GM18868 (cell line): ENCODE data around the gene DPP10.
"Not testable (repeated sequence)": the region's sequence is repeated elsewhere in the genome, so short reads cannot be mapped to it uniquely, and the experiment has no call there.

Experiments
- ATAC-seq: cut with Tn5 transposase; IDR thresholded peaks from one replicate; pipeline ENCODE4 v1.9.1; 2021; ENCODE audit warnings: mild to moderate bottlenecking, moderate library complexity; ENCODE audit not compliant: unreplicated experiment

The DPP10 gene

DNA sequence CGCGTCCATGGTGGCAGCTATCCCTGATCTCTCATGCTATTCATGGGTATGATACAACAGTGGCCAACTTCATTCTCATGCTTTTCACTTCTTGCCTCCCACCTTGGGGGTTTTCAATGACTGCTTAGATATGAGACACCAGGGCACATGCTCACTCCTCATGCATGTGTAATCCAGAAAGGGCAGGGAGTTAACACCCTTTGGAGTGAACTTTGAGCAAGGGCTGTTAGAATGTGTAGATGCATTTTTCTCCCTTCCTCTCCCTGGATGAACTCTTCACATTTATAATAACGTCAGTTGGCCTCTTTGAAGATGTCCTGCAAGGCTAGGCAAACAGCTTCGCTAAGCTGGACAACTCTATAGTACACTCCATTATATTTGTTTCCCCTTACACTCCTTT, 56.7 kb downstream of the DPP10 start:
- no peak for ATAC-seq

DNA sequence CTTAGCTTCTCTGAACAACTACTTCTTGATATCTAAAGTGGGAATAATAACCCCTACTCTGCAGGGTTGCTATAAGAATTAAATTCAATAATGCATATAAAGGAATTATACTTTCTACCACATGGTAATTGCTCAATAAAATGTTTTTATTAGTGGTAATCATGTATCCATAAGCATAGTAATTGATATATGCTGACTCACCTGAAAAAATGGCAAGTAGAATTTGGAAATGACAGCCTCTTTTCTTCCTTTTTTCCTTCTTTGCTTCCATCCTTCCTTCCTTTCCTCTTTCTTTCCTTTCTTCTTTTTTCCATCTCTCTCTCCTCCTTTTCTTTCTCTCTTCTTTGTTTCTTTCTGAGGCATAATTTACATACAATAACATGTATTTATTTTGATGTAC, 65.3 kb downstream of the DPP10 start:
- ATAC-seq, result no peak

GRCh38 chr2:114515882-114516281, 73.4 kb downstream of the DPP10 start:
- no peak for ATAC-seq

GRCh38 chr2:114517580-114517979, 75.1 kb downstream of the DPP10 start:
- ATAC-seq, result no peak

DNA sequence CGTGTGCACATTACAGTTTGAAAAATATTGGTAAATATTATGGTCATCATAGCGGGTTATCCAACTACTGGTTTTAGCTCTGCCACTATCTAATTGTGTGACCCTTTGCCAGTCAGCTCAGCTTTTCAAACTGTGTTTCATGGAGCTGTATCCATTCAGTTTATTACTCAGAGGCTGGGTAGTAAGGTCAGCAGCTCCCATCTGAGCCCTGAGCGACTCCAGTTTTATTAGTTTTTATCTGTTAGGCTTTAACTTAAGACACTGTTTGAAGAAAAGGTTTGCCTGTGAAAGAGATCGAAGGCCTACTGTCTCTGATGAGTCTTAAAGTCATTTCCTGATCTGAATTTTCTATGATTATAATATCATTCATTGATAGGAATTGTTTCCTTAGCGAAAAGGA, 76.3 kb downstream of the DPP10 start:
- ATAC-seq, result no peak

DNA sequence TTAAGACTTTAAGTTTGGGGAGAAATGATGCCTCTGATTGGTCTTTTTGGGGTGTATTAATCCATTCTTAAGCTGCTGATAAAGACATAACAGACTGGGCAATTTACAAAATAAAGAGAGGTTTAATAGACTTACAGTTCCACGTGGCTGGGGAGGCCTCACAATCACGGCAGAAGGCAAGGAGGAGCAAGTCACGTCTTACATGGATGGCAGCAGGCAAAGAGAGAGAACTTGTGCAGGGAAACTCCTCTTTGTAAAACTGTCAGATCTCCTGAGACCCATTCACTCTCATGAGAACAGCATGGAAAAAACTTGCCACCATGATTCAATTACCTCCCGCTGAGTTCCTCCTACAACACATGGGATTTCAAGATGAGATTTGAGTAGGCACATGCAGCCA, 80.2 kb downstream of the DPP10 start:
- ATAC-seq, result not testable (repeated sequence)

DNA sequence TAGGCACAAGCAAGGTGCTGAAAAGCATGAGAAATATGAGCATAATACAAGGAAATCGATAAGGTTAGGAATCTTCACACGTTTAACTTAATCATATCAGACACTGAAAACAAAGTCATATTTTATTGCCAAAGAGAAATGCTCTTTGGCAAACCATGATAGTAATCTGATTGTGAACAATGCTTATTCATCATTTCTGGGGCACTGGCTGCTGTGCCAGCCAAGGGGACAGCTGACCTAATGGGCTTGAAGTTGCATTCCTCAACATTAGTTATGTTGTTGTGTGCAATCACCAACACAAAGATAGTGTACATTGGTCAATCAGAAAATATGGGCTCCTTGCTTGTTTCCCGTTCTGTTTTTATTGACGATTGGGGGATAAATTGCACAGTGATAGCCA, 83.5 kb downstream of the DPP10 start:
- ATAC-seq, result no peak

- ATAC-seq, result no peak
Measured at GRCh38 chr2:114526841-114527240, 84.4 kb downstream of the DPP10 start.

GRCh38 chr2:114527330-114527983, 85.0 kb downstream of the DPP10 start:
- no peak for ATAC-seq

DNA sequence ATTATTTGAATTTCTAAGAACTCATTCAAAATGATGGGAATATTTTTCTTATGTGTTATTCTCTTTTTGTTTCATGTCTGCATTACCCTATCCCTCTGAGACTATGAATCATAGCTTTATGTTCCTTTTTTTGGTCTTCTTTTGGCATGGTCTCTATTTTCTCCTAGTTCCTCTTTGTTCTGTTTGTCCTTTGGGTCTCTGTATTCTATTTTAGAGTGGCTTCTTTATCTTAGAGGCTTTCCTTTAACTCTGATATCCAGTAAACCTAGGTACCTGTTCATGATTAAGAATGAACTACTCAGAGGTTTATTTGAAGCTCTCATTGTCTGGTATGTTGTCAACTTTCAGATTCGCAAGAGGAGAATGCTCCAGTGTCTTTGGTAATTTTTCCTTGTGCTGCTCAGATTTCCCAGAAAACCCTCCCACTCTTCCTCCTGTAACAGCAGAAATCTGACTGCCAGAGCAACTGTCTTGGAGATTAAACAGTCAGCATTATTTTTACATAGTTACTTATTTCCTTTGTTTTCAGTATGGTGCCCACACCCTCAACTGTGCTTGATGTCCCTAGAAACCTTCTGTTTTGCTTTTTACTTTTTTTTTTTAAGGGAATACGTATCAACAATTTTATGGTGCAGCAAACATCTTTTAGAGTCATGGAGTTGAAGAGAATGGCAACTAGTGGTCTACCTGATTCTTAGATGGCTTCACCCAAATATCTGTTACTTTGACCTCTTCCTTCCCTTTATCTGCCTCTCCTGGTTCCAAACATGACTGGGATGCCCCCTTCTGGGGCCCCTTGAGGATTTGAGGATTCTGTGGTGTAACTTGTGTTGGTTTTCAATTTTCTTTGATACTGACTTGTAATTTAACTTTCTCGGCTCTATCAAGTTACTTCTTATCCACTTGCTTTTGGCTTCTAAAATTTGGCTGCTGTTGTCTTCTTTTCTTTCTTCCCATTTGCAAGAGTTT, 92.0 kb downstream of the DPP10 start:
- no peak for ATAC-seq

GRCh38 chr2:114537777-114538176, 95.3 kb downstream of the DPP10 start:
- no peak for ATAC-seq

- ATAC-seq, result no peak
Measured at GRCh38 chr2:114542695-114543094, 100.3 kb downstream of the DPP10 start.

DNA sequence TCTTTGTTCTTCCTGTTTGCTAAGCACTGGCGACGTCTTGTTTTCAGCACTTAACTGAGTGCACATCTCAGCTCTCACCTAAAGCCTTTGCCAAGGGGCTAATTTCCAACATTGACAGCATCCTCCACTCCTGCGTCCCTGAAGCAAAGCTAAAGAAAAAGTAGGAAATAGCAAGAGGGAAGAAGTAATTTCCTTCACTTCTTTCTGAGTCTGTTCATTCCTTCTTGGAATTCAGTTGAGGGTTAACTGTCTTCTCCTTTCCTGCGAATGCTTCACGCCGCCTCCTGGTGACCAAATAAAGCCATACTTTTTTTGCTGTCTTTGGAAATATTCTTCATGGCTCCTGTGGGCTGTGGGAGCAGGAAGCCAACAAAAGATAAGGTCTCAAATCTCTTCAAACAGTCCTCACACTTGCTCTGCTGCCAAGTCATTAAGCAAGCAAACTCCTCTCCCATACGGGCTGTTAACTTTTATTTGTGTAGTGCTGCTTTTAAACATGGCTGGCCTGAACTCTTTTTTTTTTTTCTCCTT, 100.9 kb downstream of the DPP10 start:
- no peak for ATAC-seq

GRCh38 chr2:114545052-114545451, 102.6 kb downstream of the DPP10 start:
- no peak for ATAC-seq

- ATAC-seq, result no peak
Measured at GRCh38 chr2:114546531-114546930, 104.1 kb downstream of the DPP10 start.

GRCh38 chr2:114548151-114548550, 105.7 kb downstream of the DPP10 start:
- ATAC-seq, result no peak

DNA sequence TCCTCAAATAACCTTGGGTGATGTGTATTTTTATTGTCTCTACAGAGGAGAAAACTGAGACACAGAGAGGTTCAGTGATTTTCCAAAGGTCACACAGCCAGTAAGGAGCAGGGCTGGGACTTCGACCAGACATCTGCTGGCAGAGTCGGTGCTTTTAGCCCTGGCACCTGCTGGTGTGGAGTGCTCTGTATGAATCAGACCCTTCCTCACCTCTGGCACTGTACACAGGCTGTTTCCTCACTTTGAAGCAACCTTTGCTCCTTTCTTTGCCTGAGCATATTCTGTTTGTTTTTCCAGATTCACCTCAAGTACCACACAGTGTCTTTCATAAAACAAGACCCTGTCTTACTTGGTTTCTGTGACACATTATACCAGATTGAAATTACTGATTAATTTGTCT, 107.9 kb downstream of the DPP10 start:
- ATAC-seq, result no peak

GRCh38 chr2:114550895-114551793, 108.7 kb downstream of the DPP10 start:
- ATAC-seq, result peak; percentile 61

GRCh38 chr2:114553027-114553426, 110.6 kb downstream of the DPP10 start:
- ATAC-seq, result no peak

DNA sequence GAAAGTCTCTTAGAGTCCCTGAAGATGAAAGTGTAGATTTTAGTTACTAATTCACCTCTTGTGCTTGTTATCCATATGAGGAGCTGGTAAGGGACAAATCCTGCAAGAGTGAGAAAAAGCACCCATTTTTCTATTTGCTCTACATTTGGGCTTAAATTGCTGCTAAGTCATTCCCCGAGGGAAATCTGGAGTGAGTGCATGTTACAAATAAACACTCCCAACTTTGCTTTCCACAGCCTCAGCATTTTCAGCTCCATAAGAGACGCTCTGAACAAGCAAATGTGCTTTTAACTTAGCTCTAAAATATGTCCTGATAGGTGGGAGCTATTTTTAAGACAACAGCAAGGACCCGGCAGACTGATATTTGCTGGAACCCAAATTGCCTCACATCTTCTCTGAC, 126.7 kb downstream of the DPP10 start:
- ATAC-seq, result no peak

- no peak for ATAC-seq
Measured at GRCh38 chr2:114577657-114578056, 135.2 kb downstream of the DPP10 start.
